CD14-positive monocyte (primary cell): ENCODE data around the gene AKT1S1. TPM values are rescaled to one million over a fixed set of nuclear protein-coding genes. Genes with fewer than 3 reads are reported as not detected.

Source experiments
- DNase-seq, 3 donors: peaks; one replicate each; pipeline ENCODE4 v3.0.0-alpha.2; 2011 to 2022
- H2AFZ ChIP-seq: 2 replicates; pipeline ENCODE4 v1.6.0; 2012; ENCODE audit warnings: mild to moderate bottlenecking, low read depth, low read length, inconsistent platforms; ENCODE audit not compliant: insufficient read depth, poor library complexity, severe bottlenecking
- H3K27ac ChIP-seq, 2 donors: 1 replicate in 1 of 2; 2 replicates in 1 of 2; pipeline ENCODE4 v1.5.1; 2012 to 2013; ENCODE audit warnings: low read length in 2 of 2, control low read depth in 1 of 2, inconsistent platforms in 1 of 2, low read depth in 1 of 2, mild to moderate bottlenecking in 1 of 2
- H3K27me3 ChIP-seq, 2 donors: one replicate each; pipeline versions ENCODE4 v1.6.0 to v1.6.1; 2011 to 2013; ENCODE audit warnings: low read length in 2 of 2; ENCODE audit not compliant: control insufficient read depth in 2 of 2, insufficient read depth in 2 of 2
- H3K36me3 ChIP-seq, 2 donors: replicated peaks in 1 of 2; 1 replicate in 1 of 2; 2 replicates in 1 of 2; pipeline versions ENCODE4 v1.5.1 to v1.6.1; 2012 to 2013; ENCODE audit warnings: low read length in 2 of 2, control low read depth in 1 of 2, inconsistent platforms in 1 of 2, mild to moderate bottlenecking in 1 of 2; ENCODE audit not compliant: insufficient read depth in 2 of 2, control insufficient read depth in 1 of 2
- H3K4me1 ChIP-seq, 2 donors: 1 replicate in 1 of 2; 2 replicates in 1 of 2; pipeline versions ENCODE4 v1.5.1 to v1.6.1; 2012 to 2013; ENCODE audit warnings: low read length in 2 of 2, control low read depth in 1 of 2, inconsistent platforms in 1 of 2, mild to moderate bottlenecking in 1 of 2, moderate library complexity in 1 of 2; ENCODE audit not compliant: insufficient read depth in 2 of 2, control insufficient read depth in 1 of 2
- H3K4me2 ChIP-seq: replicated peaks from 2 replicates; pipeline ENCODE3; 2012; ENCODE audit warnings: low read length, moderate library complexity, mild to moderate bottlenecking; ENCODE audit not compliant: poor library complexity, severe bottlenecking; ENCODE audit errors: extremely low read depth
- H3K4me3 ChIP-seq, 3 experiments: fragments of 200-600 bp in 1 of 3; sonication (generic) in 1 of 3; replicated peaks in 1 of 3; 1 replicate in 2 of 3; 2 replicates in 1 of 3; pipeline ENCODE4 v1.5.1; 2011 to 2013; ENCODE audit warnings: low read length in 3 of 3, mild to moderate bottlenecking in 3 of 3, control low read depth in 2 of 3, low read depth in 2 of 3, inconsistent platforms in 1 of 3, moderate library complexity in 1 of 3
- H3K79me2 ChIP-seq: 2 replicates; pipeline ENCODE4 v1.6.0; 2012; ENCODE audit warnings: mild to moderate bottlenecking, control low read depth, inconsistent platforms, low read length, moderate library complexity; ENCODE audit not compliant: insufficient read depth
- H3K9ac ChIP-seq: 2 replicates; pipeline ENCODE4 v1.6.0; 2017; ENCODE audit warnings: low read length, mild to moderate bottlenecking; ENCODE audit not compliant: insufficient read depth, poor library complexity, severe bottlenecking
- H3K9me3 ChIP-seq, 2 donors: replicated peaks in 1 of 2; 1 replicate in 1 of 2; 2 replicates in 1 of 2; pipeline versions ENCODE4 v1.5.1 to v1.6.1; 2012 to 2013; ENCODE audit warnings: low read length in 2 of 2, control low read depth in 1 of 2; ENCODE audit not compliant: control insufficient read depth in 1 of 2, insufficient read depth in 1 of 2
- H4K20me1 ChIP-seq: 2 replicates; pipeline ENCODE4 v1.6.0; 2012; ENCODE audit warnings: mild to moderate bottlenecking, low read length, control low read depth, moderate library complexity; ENCODE audit not compliant: insufficient read depth
- H3K27ac Mint-ChIP-seq, 7 donors: one replicate each; pipeline ENCODE4 v1.8.0; 2020; ENCODE audit warnings: mild to moderate bottlenecking in 7 of 7, mixed read lengths in 7 of 7, moderate library complexity in 6 of 7, inconsistent platforms in 2 of 7
- H3K27me3 Mint-ChIP-seq, 3 donors: one replicate each; pipeline ENCODE4 v1.8.0; 2021 to 2022; ENCODE audit warnings: low read depth in 3 of 3, mild to moderate bottlenecking in 3 of 3, mixed read lengths in 3 of 3, moderate library complexity in 3 of 3, inconsistent platforms in 1 of 3
- H3K36me3 Mint-ChIP-seq, 2 donors: one replicate each; pipeline ENCODE4 v1.8.0; 2020; ENCODE audit warnings: mixed read lengths in 2 of 2, inconsistent platforms in 1 of 2, mild to moderate bottlenecking in 1 of 2
- H3K4me1 Mint-ChIP-seq: one replicate; pipeline ENCODE4 v1.8.0; 2020; ENCODE audit warnings: mild to moderate bottlenecking, mixed read lengths
- H3K4me3 Mint-ChIP-seq, 2 donors: one replicate each; pipeline ENCODE4 v1.8.0; 2020; ENCODE audit warnings: mild to moderate bottlenecking in 2 of 2, mixed read lengths in 2 of 2, moderate library complexity in 1 of 2
- H3K9me3 Mint-ChIP-seq, 7 donors: one replicate each; pipeline ENCODE4 v1.8.0; 2020 to 2022; ENCODE audit warnings: mixed read lengths in 7 of 7, mild to moderate bottlenecking in 6 of 7, moderate library complexity in 6 of 7, inconsistent platforms in 2 of 7
- CTCF ChIP-seq: fragments of 200-600 bp; IDR thresholded peaks from one replicate; pipeline ENCODE4 v1.8.0; 2022; ENCODE audit warnings: antibody characterized with exemption, mild to moderate bottlenecking
- WGBS: methylation state at CpG from one replicate; pipeline ENCODE4 v1.1.5; 2013; ENCODE audit warnings: missing lambda C conversion rate; ENCODE audit not compliant: insufficient coverage; 5-methylcytosine and 5-hydroxymethylcytosine counted together
- intact Hi-C, 2 donors: fragments of 100-400 bp; cut with micrococcal nuclease; formaldehyde crosslinking; loops; one replicate each; pipeline versions ENCODE4 v1.15.0 to v1.15.1; 2023
- polyA plus RNA-seq, 3 donors: library from polyadenylated mRNA; depleted of rRNA in 1 of 3; unstranded in 2 of 3; stranded (reverse) in 1 of 3; fragments of 300-500 nt in 2 of 3; fragments of >200 nt in 1 of 3; fragmentation: Illumina TruSeq in 2 of 3; gene quantifications; 1 replicate in 2 of 3; 2 replicates in 1 of 3; pipeline ENCODE4 v1.2.3, GENCODE V29; 2012 to 2021

The AKT1S1 gene
- polyA plus RNA-seq, 3 donors = 5.4 to 18.2 (median 6.6) TPM

- peaks cover 45 to 51% of the 10 kb centered on the region in 2 donors for H3K36me3 ChIP-seq
- H3K4me2 ChIP-seq = no peak overlapping the region
- H4K20me1 ChIP-seq = peaks cover 47% of the 10 kb centered on the region
- no peak for TF ChIP-seq CTCF
- H3K27ac ChIP-seq = peak overlapping the region in 1 of 2 donors; percentile 38
- WGBS = 100% methylated on average over 3 of the region's 12 CpGs
- H3K4me1 ChIP-seq = peaks cover 25 to 28% of the 10 kb centered on the region in 2 donors
- H3K27me3 Mint-ChIP-seq = peaks cover 0 to 5% (median 0%) of the 10 kb centered on the region in 3 donors
- H3K27ac Mint-ChIP-seq = peak overlapping the region in 4 of 7 donors; percentile 3 to 75 (median 24)
- H3K9me3 ChIP-seq = no peaks in the 10 kb centered on the region
- H3K27me3 ChIP-seq = no peaks in the 10 kb centered on the region
- peaks cover 0 to 3% (median 0%) of the 10 kb centered on the region in 7 donors for H3K9me3 Mint-ChIP-seq
- no peak overlapping the region for H2AFZ ChIP-seq
- H3K79me2 ChIP-seq = peaks cover 29% of the 10 kb centered on the region
- peaks cover 55 to 58% of the 10 kb centered on the region in 2 donors for H3K36me3 Mint-ChIP-seq
- DNase-seq = peak; percentile 51 to 65 (median 64)
- no peak overlapping the region for H3K4me3 Mint-ChIP-seq
- no peak overlapping the region for H3K4me3 ChIP-seq
- peaks cover 25% of the 10 kb centered on the region for H3K4me1 Mint-ChIP-seq
- intact Hi-C loops = loop anchor here in 1 of 2 donors (5.0 kb wide), 1 partner anchor 202 kb away; the partner anchor contains the start of gene PRMT1
- H3K9ac ChIP-seq = no peak overlapping the region
Observed at GRCh38 chr19:49879243-49879963, 2.2 kb upstream of the AKT1S1 start.

DNA sequence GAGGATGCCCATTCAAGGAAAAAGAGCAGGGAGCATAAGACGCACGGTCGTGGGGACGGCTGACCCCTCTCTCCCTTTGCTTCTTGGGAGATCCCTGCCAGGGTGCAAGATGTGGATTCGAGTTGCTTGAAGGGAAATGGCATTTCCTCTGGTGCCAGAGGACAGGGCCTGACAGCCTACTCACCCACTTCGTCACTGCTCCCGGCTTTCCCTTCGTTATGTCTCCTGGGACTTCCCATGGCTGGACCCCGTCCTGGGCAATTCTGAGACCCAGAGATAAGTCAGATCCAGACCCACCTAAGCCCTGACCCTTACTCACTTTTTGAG lies 1.6 kb upstream of the AKT1S1 start:
- peak overlapping the region; percentile 89 for H3K9ac ChIP-seq
- H3K4me3 Mint-ChIP-seq = no peak overlapping the region
- H3K9me3 Mint-ChIP-seq = peaks cover 0 to 3% (median 0%) of the 10 kb centered on the region in 7 donors
- TF ChIP-seq CTCF = no peak
- H2AFZ ChIP-seq = no peak overlapping the region
- WGBS = 90% methylated on average over 5 of the region's 9 CpGs
- H3K27ac ChIP-seq = peak overlapping the region in 1 of 2 donors; percentile 95
- DNase-seq = no peak
- peaks cover 0 to 4% (median 0%) of the 10 kb centered on the region in 3 donors for H3K27me3 Mint-ChIP-seq
- H3K79me2 ChIP-seq = peaks cover 36% of the 10 kb centered on the region
- H3K4me1 Mint-ChIP-seq = peaks cover 25% of the 10 kb centered on the region
- H3K4me3 ChIP-seq = peak overlapping the region in 1 of 3 experiments; percentile 94
- peak overlapping the region; percentile 98 for H3K4me2 ChIP-seq
- H3K27ac Mint-ChIP-seq = peak overlapping the region in 3 of 7 donors; percentile 21 to 75 (median 40)
- no peaks in the 10 kb centered on the region for H3K9me3 ChIP-seq
- no peaks in the 10 kb centered on the region for H3K27me3 ChIP-seq
- peaks cover 41% of the 10 kb centered on the region for H4K20me1 ChIP-seq
- intact Hi-C loops = loop anchor here in 1 of 2 donors (5.0 kb wide), 1 partner anchor 201 kb away; the partner anchor contains the start of gene PRMT1
- peaks cover 25 to 28% of the 10 kb centered on the region in 2 donors for H3K4me1 ChIP-seq
- H3K36me3 ChIP-seq = peaks cover 38 to 44% of the 10 kb centered on the region in 2 donors
- H3K36me3 Mint-ChIP-seq = peaks cover 53 to 56% of the 10 kb centered on the region in 2 donors
